HG02642 (cell line): Measurements from ENCODE around the gene ZNRF2.
"Not testable (repeated sequence)": the region's sequence is repeated elsewhere in the genome, so short reads cannot be mapped to it uniquely, and the experiment has no call there.

Experiments used
- ATAC-seq: cut with Tn5 transposase; IDR thresholded peaks from one replicate; pipeline ENCODE4 v1.9.1; 2021; ENCODE audit warnings: mild to moderate bottlenecking; ENCODE audit not compliant: unreplicated experiment, poor library complexity

The ZNRF2 gene

GRCh38 chr7:30256349-30256858 lies 28.0 kb upstream of the ZNRF2 start:
- no peak for ATAC-seq

DNA sequence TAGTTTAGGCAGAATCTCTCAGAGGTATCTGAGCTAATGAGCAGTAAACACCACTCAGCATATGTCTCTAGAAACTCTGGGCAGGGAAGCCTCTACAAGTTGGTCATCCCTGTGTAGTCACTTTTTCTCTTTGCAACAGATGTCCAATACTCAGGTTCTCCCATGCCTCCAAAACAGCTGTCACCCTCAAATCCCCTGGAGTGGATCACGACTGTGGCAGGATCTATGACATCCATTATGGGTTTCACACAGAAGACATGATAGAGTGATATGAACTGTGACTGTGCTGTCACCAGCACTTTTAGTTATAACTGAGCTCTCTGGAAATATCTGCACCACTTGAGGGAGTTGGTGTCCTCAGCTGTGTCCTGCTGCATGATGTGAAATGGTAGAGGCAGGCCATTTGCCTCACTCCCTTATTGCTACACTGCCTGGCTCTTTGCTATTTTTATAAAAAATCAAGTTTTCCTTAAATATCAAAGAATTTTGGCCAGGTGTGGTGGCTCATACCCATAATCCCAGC lies 24.1 kb upstream of the ZNRF2 start:
- no peak for ATAC-seq

GRCh38 chr7:30263090-30263710 lies 21.2 kb upstream of the ZNRF2 start:
- ATAC-seq = no peak

DNA sequence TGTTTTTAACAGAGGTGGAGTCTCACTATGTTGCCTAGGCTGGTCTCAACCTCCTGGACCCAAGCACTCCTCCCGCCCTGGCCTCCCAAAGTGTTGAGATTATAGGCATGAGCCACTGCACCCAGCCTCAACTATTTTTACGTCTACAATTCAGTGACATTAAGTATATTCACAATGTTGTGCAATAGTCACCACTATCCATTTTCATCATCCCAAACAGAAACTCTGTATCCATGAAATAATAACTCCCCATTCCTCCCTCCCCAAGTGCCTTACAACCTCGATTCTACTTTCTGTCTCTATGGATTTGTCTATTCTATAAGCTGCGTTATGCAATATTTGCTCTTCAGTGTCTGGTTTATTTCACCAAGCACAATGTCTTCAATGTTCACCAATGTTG lies 20.3 kb upstream of the ZNRF2 start:
- ATAC-seq = no peak

DNA sequence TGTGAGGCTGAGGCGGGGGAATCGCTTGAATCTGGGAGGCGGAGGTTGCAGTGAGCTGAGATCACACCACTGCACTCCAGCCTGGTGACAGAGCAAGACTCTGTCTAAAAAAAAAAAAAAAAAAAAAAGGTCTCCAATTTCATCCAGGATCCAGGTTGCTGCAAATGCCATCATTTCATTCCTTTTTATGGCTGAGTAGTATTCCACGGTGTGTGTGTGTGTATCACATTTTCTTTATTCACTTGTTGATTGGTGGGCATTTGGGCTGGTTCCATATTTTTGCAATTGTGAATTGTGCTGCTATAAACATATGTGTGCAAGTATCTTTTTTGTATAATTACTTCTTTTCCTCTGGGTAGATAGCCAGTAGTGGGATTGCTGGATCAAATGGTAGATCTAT lies 19.2 kb upstream of the ZNRF2 start:
- not testable (repeated sequence) for ATAC-seq

GRCh38 chr7:30266686-30267085 lies 17.7 kb upstream of the ZNRF2 start:
- no peak for ATAC-seq

DNA sequence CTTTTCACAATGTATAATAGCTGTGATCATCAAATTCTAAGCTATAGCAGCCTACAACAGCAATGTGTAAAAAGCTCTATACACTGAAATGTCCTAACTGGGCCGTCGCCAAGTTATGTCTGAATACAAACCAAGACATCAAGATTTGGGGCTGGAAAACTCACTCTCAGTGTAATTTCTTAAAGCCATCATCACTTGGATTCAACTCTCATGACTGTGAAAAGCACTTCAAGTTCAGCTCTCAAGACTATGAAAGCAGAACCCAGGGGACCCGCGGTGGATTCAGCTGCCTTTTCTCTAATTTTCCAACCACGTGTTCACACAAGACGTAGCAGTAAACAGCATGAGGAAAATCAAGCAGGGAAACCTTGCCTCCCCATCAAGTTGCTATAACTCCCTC lies 15.8 kb upstream of the ZNRF2 start:
- no peak for ATAC-seq

DNA sequence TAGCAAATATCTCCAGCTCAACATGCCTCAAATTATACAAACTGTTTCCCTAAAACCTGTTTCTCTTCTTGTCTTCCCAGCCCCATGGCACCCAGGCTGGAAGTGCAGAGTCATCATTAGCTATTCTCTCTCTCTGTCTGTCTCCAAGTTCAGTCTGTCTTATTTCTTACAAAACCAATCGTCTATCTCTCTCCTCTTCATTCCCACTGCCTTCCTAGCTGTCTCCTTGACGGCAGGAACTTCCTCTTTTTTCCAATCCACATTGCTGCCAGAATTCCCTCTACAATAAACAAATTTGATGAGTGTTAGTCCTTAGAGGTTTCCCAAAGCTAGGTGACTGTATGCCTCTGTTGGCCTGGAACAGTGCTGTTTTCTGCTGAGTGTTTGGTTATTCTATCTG lies 14.9 kb upstream of the ZNRF2 start:
- ATAC-seq = no peak

- ATAC-seq = no peak
These were observed 13.5 kb upstream of the ZNRF2 start for GRCh38 chr7:30270921-30271320.

DNA sequence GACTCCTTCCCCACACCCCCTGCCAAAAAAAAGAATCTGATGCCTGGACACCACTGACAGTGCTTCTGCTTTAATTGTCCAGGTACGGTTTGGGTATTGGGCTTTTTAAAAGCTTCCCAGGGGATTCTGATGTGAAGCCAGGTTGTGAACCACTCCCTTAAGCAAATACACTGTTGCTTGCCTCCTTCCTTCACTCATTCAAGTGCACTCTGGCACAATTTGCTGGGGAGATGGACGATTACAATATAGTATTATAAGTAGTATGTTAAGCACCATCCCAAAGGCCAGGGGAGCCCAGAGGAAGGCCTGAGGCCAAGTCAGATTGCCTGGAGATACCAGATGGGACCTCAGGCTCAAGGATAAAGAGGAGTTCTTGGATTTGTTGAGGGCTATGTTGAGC lies 12.3 kb upstream of the ZNRF2 start:
- ATAC-seq = no peak

DNA sequence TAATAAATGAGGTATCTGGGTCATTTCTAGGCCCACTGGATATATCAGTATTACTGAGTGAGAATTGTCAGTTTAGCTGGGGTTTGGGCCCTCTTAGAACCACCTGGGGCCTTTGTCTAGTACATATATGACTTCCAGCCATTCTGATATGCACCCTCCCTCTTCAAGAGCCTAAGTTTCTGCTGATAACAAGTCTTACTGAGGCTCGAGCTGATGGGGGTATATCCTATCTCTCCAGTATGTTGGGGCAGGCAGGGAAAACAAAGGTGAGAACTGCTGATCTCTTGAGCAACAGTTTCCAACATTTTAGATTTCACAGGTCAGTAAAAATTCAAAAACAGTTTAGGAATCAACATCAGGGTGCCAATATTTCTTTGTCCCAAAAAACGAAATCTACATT lies 10.8 kb upstream of the ZNRF2 start:
- no peak for ATAC-seq

DNA sequence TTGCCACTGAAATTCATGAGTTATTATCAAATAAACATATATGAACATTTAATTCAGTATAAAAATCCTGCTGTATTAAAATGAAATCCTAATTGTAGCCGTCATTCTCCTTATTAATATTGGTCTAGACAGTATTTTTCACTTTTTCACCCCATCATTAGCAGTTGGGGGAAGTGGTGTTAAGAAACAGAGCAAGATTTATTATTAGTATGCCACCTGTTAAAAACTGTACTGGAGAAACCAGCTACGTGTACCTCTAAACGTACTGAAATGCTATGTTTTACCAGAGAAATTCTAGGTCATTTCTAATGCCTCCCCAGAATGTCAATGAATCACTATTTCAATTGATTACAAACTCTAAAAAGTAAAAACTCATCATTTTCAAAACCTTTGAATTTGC lies 9.8 kb upstream of the ZNRF2 start:
- ATAC-seq = no peak

DNA sequence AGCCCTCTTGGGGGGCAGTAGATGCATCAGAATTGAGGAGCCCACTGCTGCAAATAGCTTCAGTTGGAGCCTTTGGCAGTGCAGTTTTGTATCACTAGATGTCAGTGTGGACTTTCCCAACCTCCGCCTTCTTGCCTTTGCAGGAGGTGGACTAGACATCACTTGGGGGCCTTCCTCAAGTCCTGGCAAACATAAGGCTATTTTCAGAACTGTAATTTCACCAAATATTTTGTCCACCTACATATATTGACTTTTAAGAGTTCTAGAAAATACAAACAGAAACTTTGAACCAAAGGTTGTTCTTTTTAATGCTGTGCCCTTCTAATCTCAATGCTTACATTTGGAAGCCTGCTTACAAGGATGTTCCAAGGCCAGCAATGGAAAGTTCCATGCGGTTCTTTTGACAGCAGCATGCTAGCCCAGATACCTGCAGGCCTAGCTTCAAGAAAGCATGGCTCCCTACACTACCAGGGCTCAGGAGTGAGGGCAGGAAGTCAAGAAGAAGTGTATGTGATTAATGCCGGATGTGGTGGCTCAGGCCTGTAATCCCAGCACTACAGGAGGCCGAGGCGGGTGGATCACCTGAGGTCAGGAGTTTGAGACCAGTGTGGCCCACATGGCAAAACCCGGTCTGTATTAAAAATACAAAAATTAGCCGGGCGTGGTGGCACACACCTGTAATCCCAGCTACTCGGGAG lies 8.0 kb upstream of the ZNRF2 start:
- peak; percentile 54 for ATAC-seq

- no peak for ATAC-seq
These were observed 6.0 kb upstream of the ZNRF2 start for GRCh38 chr7:30278376-30278775.

GRCh38 chr7:30278849-30279652 lies 5.3 kb upstream of the ZNRF2 start:
- no peak for ATAC-seq

DNA sequence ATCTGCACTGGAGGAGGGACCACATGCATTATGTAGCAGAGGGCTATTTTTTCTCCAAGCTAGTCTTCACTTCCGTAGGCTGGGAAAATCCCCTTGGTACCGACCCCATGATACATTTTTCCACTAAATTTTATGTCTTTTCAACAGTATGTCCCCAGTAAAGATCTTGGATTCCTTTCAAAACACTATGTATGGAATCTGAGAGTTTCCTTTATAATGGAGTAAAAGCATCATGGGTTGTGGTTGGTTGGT lies 4.8 kb upstream of the ZNRF2 start:
- ATAC-seq = no peak

DNA sequence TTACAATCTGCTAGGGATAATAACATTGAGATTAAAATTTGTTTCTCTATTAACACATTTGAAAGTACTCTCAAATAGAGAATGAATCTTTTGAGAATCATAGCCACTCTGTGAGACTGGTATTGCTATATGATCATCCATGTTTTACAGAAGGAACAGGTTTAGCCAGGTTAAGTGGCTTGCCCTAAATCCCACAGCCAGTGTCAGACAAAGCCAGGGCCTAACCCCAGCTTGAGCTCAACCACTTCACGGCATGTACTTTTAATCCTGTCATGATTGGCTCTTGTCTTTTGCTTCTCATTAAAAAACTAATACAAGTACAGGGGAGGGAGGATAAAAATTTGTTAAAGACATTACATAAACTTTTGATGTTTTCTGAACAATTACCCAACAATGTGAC lies 3.8 kb upstream of the ZNRF2 start:
- ATAC-seq = no peak

DNA sequence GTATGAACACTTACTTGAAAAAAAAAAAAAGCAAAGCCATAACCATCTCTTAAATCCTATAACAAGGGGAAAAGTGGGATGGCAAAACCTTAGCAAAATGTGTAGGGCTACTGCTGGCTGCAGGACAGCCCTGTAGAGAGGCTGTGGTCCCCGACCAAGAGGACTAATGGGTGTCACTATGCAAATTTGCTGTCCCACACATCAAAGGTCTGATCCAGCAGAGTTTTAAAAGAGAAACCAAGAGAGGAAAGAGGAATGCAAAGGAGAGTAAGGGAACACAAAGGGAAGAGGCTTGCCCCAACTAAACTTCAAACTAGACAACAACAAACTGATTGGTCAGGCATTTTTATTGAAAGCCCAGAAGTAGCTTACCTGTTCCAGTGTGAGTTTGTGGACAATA lies 3.1 kb upstream of the ZNRF2 start:
- no peak for ATAC-seq

DNA sequence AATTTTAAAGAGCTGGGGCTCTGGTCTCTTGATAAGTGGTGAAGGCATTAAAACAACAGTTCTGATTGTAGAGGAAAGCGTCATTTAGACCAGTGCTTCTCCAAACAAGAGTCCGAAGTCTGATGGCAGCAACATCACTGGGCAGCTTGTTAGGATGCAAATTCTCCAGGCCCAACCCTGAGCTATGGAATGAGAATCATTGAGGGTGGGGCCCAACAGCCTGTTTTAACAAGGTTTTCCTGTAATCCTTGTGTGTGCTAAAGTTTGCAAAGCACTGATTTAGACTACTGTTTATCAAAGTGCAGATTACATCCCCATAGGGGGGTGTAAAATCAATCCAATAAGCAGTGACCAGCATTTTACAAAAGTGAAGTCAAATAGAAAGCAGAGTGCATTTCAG lies 2.6 kb upstream of the ZNRF2 start:
- no peak for ATAC-seq

DNA sequence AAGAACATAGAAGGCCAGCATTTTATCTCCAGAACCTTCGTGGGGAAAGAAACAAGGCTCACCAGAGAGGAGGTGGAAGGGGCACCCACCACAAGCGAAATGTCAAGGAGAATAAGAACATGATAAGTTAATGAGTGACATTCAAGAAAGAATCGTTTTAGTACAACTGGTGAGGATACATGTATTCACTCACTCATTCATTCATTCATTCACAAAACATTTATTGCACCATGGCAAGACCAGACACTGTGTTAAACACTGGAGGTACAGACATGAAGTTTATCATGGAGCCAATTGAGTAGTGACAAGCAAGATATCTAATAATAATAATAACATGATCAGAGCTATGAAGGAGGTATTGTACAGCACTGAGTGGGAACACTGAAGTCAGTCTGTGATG lies 1.7 kb upstream of the ZNRF2 start:
- ATAC-seq = no peak

DNA sequence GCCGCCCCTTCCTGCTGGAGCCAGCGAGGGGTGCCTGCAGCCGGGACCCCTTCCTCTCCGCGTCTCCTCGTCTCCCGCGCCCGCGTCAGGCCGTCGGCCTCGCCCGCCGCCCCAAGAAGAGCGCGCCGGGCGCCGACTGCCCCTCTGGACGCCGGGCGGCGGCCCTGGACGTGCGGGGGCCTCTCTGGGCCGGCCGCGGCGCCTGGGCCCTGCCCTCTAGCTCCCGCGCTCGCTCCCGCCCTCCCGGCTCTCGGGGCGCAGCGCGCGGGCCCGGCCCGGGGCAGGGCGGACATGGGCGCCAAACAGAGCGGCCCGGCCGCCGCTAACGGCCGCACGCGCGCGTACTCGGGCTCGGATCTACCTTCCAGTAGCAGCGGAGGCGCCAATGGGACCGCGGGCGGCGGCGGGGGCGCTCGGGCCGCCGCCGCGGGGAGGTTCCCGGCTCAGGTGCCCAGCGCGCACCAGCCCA lies 704 bp downstream of the ZNRF2 start:
- ATAC-seq = peak; percentile 29
